HL-60 (cell line): ENCODE data around the gene HIF3A.

Experiments used
- POLR2AphosphoS5 ChIP-seq: IDR thresholded peaks from 2 replicates; pipeline ENCODE4 v1.6.1; 2012; ENCODE audit warnings: low read depth
- REST ChIP-seq: IDR thresholded peaks from 2 replicates; pipeline ENCODE4 v1.6.1; 2012; ENCODE audit warnings: low read depth; ENCODE audit not compliant: insufficient replicate concordance
- TF ChIP-seq, protein P1 (sequence below): IDR thresholded peaks from one replicate; pipeline ENCODE4 v1.5.1; 2011; ENCODE audit warnings: low read length, control low read depth, inconsistent platforms; ENCODE audit not compliant: insufficient read depth

GRCh38 chr19:46357846-46358583 is 61.2 kb downstream of the HIF3A start:
- TF ChIP-seq POLR2AphosphoS5 (no peak), REST (no peak)
- TF ChIP-seq, protein P1, sequence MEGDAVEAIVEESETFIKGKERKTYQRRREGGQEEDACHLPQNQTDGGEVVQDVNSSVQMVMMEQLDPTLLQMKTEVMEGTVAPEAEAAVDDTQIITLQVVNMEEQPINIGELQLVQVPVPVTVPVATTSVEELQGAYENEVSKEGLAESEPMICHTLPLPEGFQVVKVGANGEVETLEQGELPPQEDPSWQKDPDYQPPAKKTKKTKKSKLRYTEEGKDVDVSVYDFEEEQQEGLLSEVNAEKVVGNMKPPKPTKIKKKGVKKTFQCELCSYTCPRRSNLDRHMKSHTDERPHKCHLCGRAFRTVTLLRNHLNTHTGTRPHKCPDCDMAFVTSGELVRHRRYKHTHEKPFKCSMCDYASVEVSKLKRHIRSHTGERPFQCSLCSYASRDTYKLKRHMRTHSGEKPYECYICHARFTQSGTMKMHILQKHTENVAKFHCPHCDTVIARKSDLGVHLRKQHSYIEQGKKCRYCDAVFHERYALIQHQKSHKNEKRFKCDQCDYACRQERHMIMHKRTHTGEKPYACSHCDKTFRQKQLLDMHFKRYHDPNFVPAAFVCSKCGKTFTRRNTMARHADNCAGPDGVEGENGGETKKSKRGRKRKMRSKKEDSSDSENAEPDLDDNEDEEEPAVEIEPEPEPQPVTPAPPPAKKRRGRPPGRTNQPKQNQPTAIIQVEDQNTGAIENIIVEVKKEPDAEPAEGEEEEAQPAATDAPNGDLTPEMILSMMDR, result no peak
